Mesenchymal stem cell (in vitro differentiated cells and primary cell): Measurements from ENCODE around the gene SAMD11. TPM values are rescaled to one million over a fixed set of nuclear protein-coding genes. Genes with fewer than 3 reads are reported as not detected.

Source experiments
- DNase-seq: peaks from one replicate; pipeline ENCODE4 v3.0.0-alpha.2; 2013
- H2AFZ ChIP-seq: one replicate; pipeline ENCODE4 v1.6.1; 2013; ENCODE audit warnings: low read depth, mild to moderate bottlenecking, control low read depth, inconsistent platforms, low read length, moderate library complexity
- H2AK5ac ChIP-seq: 2 replicates; pipeline ENCODE4 v1.6.1; 2013; ENCODE audit warnings: low read length, moderate library complexity, mild to moderate bottlenecking, inconsistent platforms; ENCODE audit not compliant: severe bottlenecking
- H2BK120ac ChIP-seq: one replicate; pipeline ENCODE4 v1.6.1; 2013; ENCODE audit warnings: low read depth, mild to moderate bottlenecking, inconsistent platforms, low read length, moderate library complexity
- H2BK12ac ChIP-seq, 2 experiments: one replicate each; pipeline ENCODE4 v1.6.1; 2013; ENCODE audit warnings: inconsistent platforms in 2 of 2, low read length in 2 of 2, mild to moderate bottlenecking in 2 of 2, moderate library complexity in 2 of 2, control low read depth in 1 of 2
- H2BK15ac ChIP-seq: one replicate; pipeline ENCODE4 v1.6.1; 2013; ENCODE audit warnings: mild to moderate bottlenecking, low read depth, inconsistent platforms; ENCODE audit not compliant: poor library complexity, severe bottlenecking
- H2BK5ac ChIP-seq: 2 replicates; pipeline ENCODE4 v1.6.1; 2013; ENCODE audit warnings: low read depth, mild to moderate bottlenecking, low read length, control low read depth, inconsistent platforms; ENCODE audit not compliant: poor library complexity, severe bottlenecking
- H3K14ac ChIP-seq, 2 experiments: one replicate each; pipeline ENCODE4 v1.6.1; 2013; ENCODE audit warnings: inconsistent platforms in 2 of 2, low read length in 2 of 2, control low read depth in 1 of 2, mild to moderate bottlenecking in 1 of 2, moderate library complexity in 1 of 2
- H3K18ac ChIP-seq, 2 experiments: one replicate each; pipeline ENCODE4 v1.6.1; 2013; ENCODE audit warnings: inconsistent platforms in 2 of 2, low read length in 2 of 2, control low read depth in 1 of 2, low read depth in 1 of 2, mild to moderate bottlenecking in 1 of 2
- H3K23ac ChIP-seq, 2 experiments: one replicate each; pipeline ENCODE4 v1.6.1; 2013; ENCODE audit warnings: inconsistent platforms in 2 of 2, low read length in 2 of 2, mild to moderate bottlenecking in 2 of 2, moderate library complexity in 2 of 2, control low read depth in 1 of 2
- H3K27ac ChIP-seq: 2 replicates; pipeline ENCODE4 v1.5.1; 2013; ENCODE audit warnings: mild to moderate bottlenecking, moderate library complexity, low read length, control low read depth, inconsistent platforms; ENCODE audit not compliant: poor library complexity, severe bottlenecking
- H3K27me3 ChIP-seq, 2 experiments: 2 replicates each; pipeline versions ENCODE4 v1.6.1 to v1.7.0; 2013; ENCODE audit warnings: low read length in 2 of 2, mild to moderate bottlenecking in 2 of 2, moderate library complexity in 2 of 2, control low read depth in 1 of 2, inconsistent platforms in 1 of 2; ENCODE audit not compliant: control insufficient read depth in 1 of 2, insufficient read depth in 1 of 2
- H3K36me3 ChIP-seq, 2 experiments: 2 replicates each; pipeline versions ENCODE4 v1.6.1 to v1.7.0; 2013; ENCODE audit warnings: low read length in 2 of 2, control low read depth in 1 of 2, inconsistent platforms in 1 of 2, low read depth in 1 of 2, mild to moderate bottlenecking in 1 of 2; ENCODE audit not compliant: insufficient read depth in 2 of 2, control insufficient read depth in 1 of 2
- H3K4ac ChIP-seq, 2 experiments: one replicate each; pipeline ENCODE4 v1.6.1; 2013; ENCODE audit warnings: inconsistent platforms in 2 of 2, low read length in 2 of 2, mild to moderate bottlenecking in 2 of 2, moderate library complexity in 2 of 2, control low read depth in 1 of 2, low read depth in 1 of 2
- H3K4me1 ChIP-seq: 2 replicates; pipeline ENCODE4 v1.6.1; 2013; ENCODE audit warnings: low read depth, low read length, control low read depth; ENCODE audit not compliant: control insufficient read depth, insufficient read depth
- H3K4me2 ChIP-seq: 2 replicates; pipeline ENCODE4 v1.6.1; 2013; ENCODE audit warnings: low read length, mild to moderate bottlenecking, inconsistent platforms; ENCODE audit not compliant: poor library complexity, severe bottlenecking
- H3K4me3 ChIP-seq, 2 experiments: 2 replicates each; pipeline versions ENCODE4 v1.5.1 to v1.7.0; 2013; ENCODE audit warnings: low read length in 2 of 2, mild to moderate bottlenecking in 2 of 2, control low read depth in 1 of 2, low read depth in 1 of 2; ENCODE audit not compliant: insufficient read depth in 1 of 2
- H3K79me1 ChIP-seq: replicated peaks from 2 replicates; pipeline ENCODE4 v1.6.1; 2013; ENCODE audit warnings: mild to moderate bottlenecking, control low read depth, low read length, inconsistent platforms; ENCODE audit not compliant: poor library complexity, severe bottlenecking
- H3K9ac ChIP-seq: 2 replicates; pipeline ENCODE4 v1.7.0; 2013; ENCODE audit warnings: mild to moderate bottlenecking, low read length, moderate library complexity
- H3K9me3 ChIP-seq: 2 replicates; pipeline ENCODE4 v1.7.0; 2013; ENCODE audit warnings: mild to moderate bottlenecking, low read length; ENCODE audit not compliant: control insufficient read depth
- H4K8ac ChIP-seq: one replicate; pipeline ENCODE4 v1.6.1; 2013; ENCODE audit warnings: inconsistent platforms, mild to moderate bottlenecking, low read length, moderate library complexity
- H4K91ac ChIP-seq: one replicate; pipeline ENCODE4 v1.6.1; 2013; ENCODE audit warnings: mild to moderate bottlenecking, low read length, inconsistent platforms
- WGBS: methylation state at CpG from one replicate; pipeline ENCODE4 v1.1.7; 2013; ENCODE audit warnings: mixed read lengths; 5-methylcytosine and 5-hydroxymethylcytosine counted together
- small RNA-seq: library from polyadenylated mRNA; stranded (forward); fragments of <200 nt; extraction: miRNeasy Mini kit (QIAGEN cat#:217004); gene quantifications from one replicate; pipeline ENCODE3, GENCODE V24; 2013; ENCODE audit warnings: low read depth

The SAMD11 gene

GRCh38 chr1:991895-992294 lies 68.2 kb downstream of the SAMD11 start:
- peaks cover 1 to 35% of the 10 kb centered on the region in 2 experiments for H3K27me3 ChIP-seq
- H3K18ac ChIP-seq, result no peak overlapping the region
- H3K27ac ChIP-seq, result no peak overlapping the region
- no peaks in the 10 kb centered on the region for H3K36me3 ChIP-seq
- no peak overlapping the region for H3K23ac ChIP-seq
- DNase-seq, result peak; percentile 50
- no peak overlapping the region for H3K4me2 ChIP-seq
- no peak overlapping the region for H2AK5ac ChIP-seq
- peaks cover 5% of the 10 kb centered on the region for H3K4me1 ChIP-seq
- H2BK12ac ChIP-seq, result no peak overlapping the region
- H3K4ac ChIP-seq, result no peak overlapping the region
- H2BK120ac ChIP-seq, result no peak overlapping the region
- H2AFZ ChIP-seq, result no peak overlapping the region
- no peak overlapping the region for H4K91ac ChIP-seq
- no peak overlapping the region for H4K8ac ChIP-seq
- no peak overlapping the region for H2BK5ac ChIP-seq
- no peak overlapping the region for H3K9ac ChIP-seq
- H3K79me1 ChIP-seq, result no peaks in the 10 kb centered on the region
- WGBS, result 97% methylated on average over 8 of the region's 10 CpGs
- H3K9me3 ChIP-seq, result peaks cover 5% of the 10 kb centered on the region
- no peak overlapping the region for H3K14ac ChIP-seq
- no peak overlapping the region for H2BK15ac ChIP-seq
- H3K4me3 ChIP-seq, result no peak overlapping the region

- Histone ChIP-seq H3K9ac (no peak overlapping the region), H2BK5ac (no peak overlapping the region), H3K4me1 (peaks cover 5% of the 10 kb centered on the region), H2AK5ac (no peak overlapping the region), H4K91ac (no peak overlapping the region), H4K8ac (no peak overlapping the region), H3K36me3 (no peaks in the 10 kb centered on the region), H3K27me3 (peaks cover 6 to 39% of the 10 kb centered on the region in 2 experiments), H2BK120ac (no peak overlapping the region), H2BK15ac (no peak overlapping the region), H3K14ac (no peak overlapping the region), H3K18ac (no peak overlapping the region), H2BK12ac (no peak overlapping the region), H3K79me1 (no peaks in the 10 kb centered on the region), H3K9me3 (peaks cover 5% of the 10 kb centered on the region), H2AFZ (no peak overlapping the region), H3K23ac (no peak overlapping the region), H3K27ac (no peak overlapping the region), H3K4me2 (no peak overlapping the region), H3K4ac (no peak overlapping the region), H3K4me3 (no peak overlapping the region)
- WGBS, result 89% methylated on average over 3 of the region's 7 CpGs
- DNase-seq, result peak; percentile 33
These were observed 68.6 kb downstream of the SAMD11 start for GRCh38 chr1:992362-992761.

DNA sequence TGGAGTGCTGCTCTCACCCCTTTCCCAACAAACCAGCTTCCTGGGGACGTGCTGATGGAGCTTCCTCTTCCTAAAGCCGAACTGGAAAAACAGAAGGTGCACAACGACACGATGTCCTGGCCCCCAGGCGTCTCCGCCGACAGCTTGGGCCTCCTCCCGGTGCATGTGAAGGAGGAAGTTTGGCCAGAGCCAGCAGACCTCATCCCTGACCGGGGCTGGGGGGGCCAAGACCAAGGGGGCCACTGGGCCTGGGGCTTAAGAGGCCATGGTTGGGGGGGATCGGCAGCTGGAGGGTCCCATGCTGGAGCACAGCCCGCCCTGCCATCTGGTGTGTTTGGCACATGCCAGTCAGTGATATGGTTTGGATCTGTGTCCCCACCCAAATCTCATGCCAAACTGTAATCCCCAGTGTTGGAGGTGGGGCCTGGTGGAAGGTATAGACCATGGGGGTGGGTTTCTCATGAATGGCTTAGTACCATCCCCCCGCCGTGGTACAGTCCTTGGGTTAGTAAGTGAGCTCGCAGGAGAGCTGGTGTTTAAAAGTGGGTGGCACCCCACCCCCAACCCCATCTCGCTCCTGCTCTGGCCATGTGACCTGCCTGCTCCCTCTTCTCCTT lies 69.8 kb downstream of the SAMD11 start:
- peaks cover 14 to 49% of the 10 kb centered on the region in 2 experiments for H3K27me3 ChIP-seq
- no peak overlapping the region for H2BK120ac ChIP-seq
- H3K36me3 ChIP-seq, result no peaks in the 10 kb centered on the region
- H2BK15ac ChIP-seq, result no peak overlapping the region
- no peak overlapping the region for H3K4ac ChIP-seq
- no peaks in the 10 kb centered on the region for H3K79me1 ChIP-seq
- no peak overlapping the region for H3K9ac ChIP-seq
- no peak overlapping the region for H3K4me2 ChIP-seq
- H2AFZ ChIP-seq, result no peak overlapping the region
- no peak overlapping the region for H3K4me3 ChIP-seq
- H2BK5ac ChIP-seq, result no peak overlapping the region
- WGBS, result 86% methylated on average over 15 of the region's 15 CpGs
- H3K27ac ChIP-seq, result no peak overlapping the region
- no peak overlapping the region for H3K18ac ChIP-seq
- no peak overlapping the region for H2BK12ac ChIP-seq
- H4K91ac ChIP-seq, result no peak overlapping the region
- H4K8ac ChIP-seq, result no peak overlapping the region
- H3K9me3 ChIP-seq, result peaks cover 5% of the 10 kb centered on the region
- H2AK5ac ChIP-seq, result no peak overlapping the region
- peak; percentile 60 for DNase-seq
- peaks cover 9% of the 10 kb centered on the region for H3K4me1 ChIP-seq
- no peak overlapping the region for H3K14ac ChIP-seq
- H3K23ac ChIP-seq, result no peak overlapping the region

Small RNA genes lying within 50 kb of the gene (small RNA-seq; reads per million reads assigned to genes)
- not detected for gene AL645608.4
